ENCODE results near the gene CFLAR. TPM values are rescaled to one million over a fixed set of nuclear protein-coding genes. Genes with fewer than 3 reads are reported as not detected.

The CFLAR gene
- total and polyA plus RNA-seq, 9 of the 15 experiments (the other 6 are each of a cell fraction or from before 2014, with no cell fraction given) = 27.5 to 102 (median 54.0) TPM

- TF ChIP-seq ZBTB40 (IDR thresholded peaks at IDR 0.05) (no peak), ZBTB40 (CRISPR knock-in tag; IDR thresholded peaks at IDR 0.05) (no peak), STAT6 (CRISPR knock-in tag; IDR thresholded peaks at IDR 0.05) (no peak), CREB1 (IDR thresholded peaks at IDR 0.05) (no peak), CREB1 (CRISPR knock-in tag; IDR thresholded peaks at IDR 0.05) (no peak), ZNF778 (CRISPR knock-in tag; IDR thresholded peaks at IDR 0.05) (no peak), ATF4 (CRISPR knock-in tag; IDR thresholded peaks at IDR 0.05) (peak; percentile 97), ETV1 (tag; conservative IDR thresholded peaks at IDR 0.05; ENCODE audit: low read depth) (peak; percentile 86), TEAD4 (IDR thresholded peaks at IDR 0.05; ENCODE audit: low read length) (peak; percentile 53), TEAD4 (CRISPR knock-in tag; IDR thresholded peaks at IDR 0.05; ENCODE audit: borderline replicate concordance) (no peak), ZNF507 (tag; conservative IDR thresholded peaks at IDR 0.05) (peak; percentile 48; the same call in 1 of the 2 replicates), PHTF2 (CRISPR knock-in tag; IDR thresholded peaks at IDR 0.05) (peak; percentile 95), YY1 (IDR thresholded peaks at IDR 0.05; ENCODE audit: borderline replicate concordance in 1 of 3, control insufficient read depth in 1 of 3, extremely low read depth in 1 of 3, insufficient read depth in 3 of 3, insufficient read length in 1 of 3, insufficient replicate concordance in 2 of 3, low read depth in 1 of 3, low read length in 2 of 3) (peak in 1 of 3 experiments; percentile 60)
These were observed 10.6 kb downstream of the CFLAR start (continued) for GRCh38 chr2:201126308-201127151.

Data from K562 (cell line).